HG02970 (cell line): Measurements from ENCODE around the gene KLHL40.

Experiments
- ATAC-seq: cut with Tn5 transposase; IDR thresholded peaks from one replicate; pipeline ENCODE4 v1.9.1; 2021; ENCODE audit warnings: mild to moderate bottlenecking, moderate library complexity, moderate number of reproducible peaks; ENCODE audit not compliant: unreplicated experiment, low FRiP score

KLHL40 gene

GRCh38 chr3:42667523-42668412 is 17.6 kb upstream of the KLHL40 start:
- no peak for ATAC-seq

GRCh38 chr3:42668413-42668760 is 16.9 kb upstream of the KLHL40 start:
- ATAC-seq, result no peak

GRCh38 chr3:42668793-42669217 is 16.5 kb upstream of the KLHL40 start:
- no peak for ATAC-seq

GRCh38 chr3:42670051-42670576 is 15.2 kb upstream of the KLHL40 start:
- no peak for ATAC-seq

GRCh38 chr3:42670670-42671069 is 14.7 kb upstream of the KLHL40 start:
- no peak for ATAC-seq

GRCh38 chr3:42672515-42672914 is 12.8 kb upstream of the KLHL40 start:
- ATAC-seq, result no peak

- no peak for ATAC-seq
Measured at GRCh38 chr3:42673082-42673481, 12.3 kb upstream of the KLHL40 start.

- ATAC-seq, result no peak
Measured at GRCh38 chr3:42674146-42674545, 11.2 kb upstream of the KLHL40 start.

- ATAC-seq, result no peak
Measured at GRCh38 chr3:42675909-42676308, 9.4 kb upstream of the KLHL40 start.

- ATAC-seq, result no peak
Measured at GRCh38 chr3:42678447-42678846, 6.9 kb upstream of the KLHL40 start.

- ATAC-seq, result no peak
Measured at GRCh38 chr3:42680271-42680670, 5.1 kb upstream of the KLHL40 start.

- no peak for ATAC-seq
Measured at GRCh38 chr3:42680806-42681205, 4.5 kb upstream of the KLHL40 start.

- ATAC-seq, result no peak
Measured at GRCh38 chr3:42681361-42682038, 3.8 kb upstream of the KLHL40 start.

- ATAC-seq, result no peak
Measured at GRCh38 chr3:42682301-42683070, 2.9 kb upstream of the KLHL40 start.

- ATAC-seq, result no peak
Measured at GRCh38 chr3:42683875-42684598, 1.3 kb upstream of the KLHL40 start.

GRCh38 chr3:42684632-42685362 is 540 bp upstream of the KLHL40 start:
- no peak for ATAC-seq

- ATAC-seq, result no peak
Measured at GRCh38 chr3:42685891-42686820, 819 bp downstream of the KLHL40 start.

GRCh38 chr3:42686832-42687650 is 1.7 kb downstream of the KLHL40 start:
- no peak for ATAC-seq
